GM23338 (cell line): ENCODE data around the gene SELENOK. TPM values are rescaled to one million over a fixed set of nuclear protein-coding genes. Genes with fewer than 3 reads are reported as not detected.

Experiments
- CTCF ChIP-seq, 2 experiments: fragments of 200-600 bp in 1 of 2; sonication (generic) in 1 of 2; conservative IDR thresholded peaks; 2 replicates each; pipeline versions ENCODE4 v1.5.1 to v1.6.1; 2016 to 2017; ENCODE audit warnings: antibody characterized with exemption in 2 of 2, low read depth in 2 of 2, mild to moderate bottlenecking in 2 of 2, moderate library complexity in 1 of 2
- EZH2 ChIP-seq: fragments of 200-600 bp; sonication (generic); IDR thresholded peaks from one replicate; pipeline ENCODE4 v1.8.0; 2017; ENCODE audit warnings: antibody characterized with exemption, mild to moderate bottlenecking, low read depth; ENCODE audit not compliant: unreplicated experiment
- EZH2phosphoT487 ChIP-seq: fragments of 200-600 bp; sonication (generic); IDR thresholded peaks from one replicate; pipeline ENCODE4 v1.8.1; 2018; ENCODE audit warnings: antibody characterized with exemption; ENCODE audit not compliant: unreplicated experiment
- JUNB ChIP-seq: IDR thresholded peaks from one replicate; pipeline ENCODE4 v1.6.1; 2016; ENCODE audit warnings: antibody characterized with exemption; ENCODE audit not compliant: unreplicated experiment
- POLR2AphosphoS5 ChIP-seq: IDR thresholded peaks from 2 replicates; pipeline ENCODE4 v1.6.1; 2016; ENCODE audit warnings: antibody characterized with exemption, low read depth
- REST ChIP-seq: IDR thresholded peaks from one replicate; pipeline ENCODE4 v1.6.1; 2018; ENCODE audit warnings: antibody characterized with exemption; ENCODE audit not compliant: unreplicated experiment
- STAT1 ChIP-seq: IDR thresholded peaks from one replicate; pipeline ENCODE4 v1.6.1; 2016; ENCODE audit warnings: antibody characterized with exemption; ENCODE audit not compliant: unreplicated experiment
- polyA plus RNA-seq: library from polyadenylated mRNA; unstranded; fragments of >200 nt; fragmentation: Nextera tagmentation; extraction: Ambion mirVana; gene quantifications from 2 replicates; pipeline ENCODE4 v1.2.1, GENCODE V29; 2016
- total RNA-seq: library from RNA; depleted of rRNA; stranded (reverse); fragments of >200 nt; shearing (Covaris generic); gene quantifications from 2 replicates; pipeline ENCODE4 v1.2.3, GENCODE V29; 2014; rRNA removed

SELENOK gene
- total and polyA plus RNA-seq, 2 experiments from 2014 or later, result 21.4 to 168 TPM

GRCh38 chr3:53834429-53835095, 57.1 kb downstream of the SELENOK start (continued):
- TF ChIP-seq REST (no peak), STAT1 (no peak), JUNB (no peak), CTCF (conservative IDR thresholded peaks at IDR 0.05; ENCODE audit: low read depth in 2 of 2) (no peak), EZH2phosphoT487 (no peak), POLR2AphosphoS5 (no peak), EZH2 (no peak)

Other genes starting within 250 kb of the SELENOK start
- 6.6 and 31.4 TPM in 2 replicates for gene CHDH, start 45.4 kb downstream of the SELENOK start, total RNA-seq
- 2.3 and 2.5 TPM in 2 replicates for gene CHDH, start 45.4 kb downstream of the SELENOK start, polyA plus RNA-seq
- gene IL17RB, start 45.3 kb downstream of the SELENOK start, total RNA-seq, result 5.7 and 8.3 TPM in 2 replicates
- gene IL17RB, start 45.3 kb downstream of the SELENOK start, polyA plus RNA-seq, result 6.4 and 6.9 TPM in 2 replicates
- gene ACTR8, start 9.7 kb downstream of the SELENOK start, total RNA-seq, result 23.0 and 25.7 TPM in 2 replicates
- 16.2 and 19.8 TPM in 2 replicates for gene ACTR8, start 9.7 kb downstream of the SELENOK start, polyA plus RNA-seq
- 2.3 and 3.7 TPM in 2 replicates for gene CACNA2D3, start 230.7 kb upstream of the SELENOK start, total RNA-seq
- 2.1 and 2.2 TPM in 2 replicates for gene CACNA2D3, start 230.7 kb upstream of the SELENOK start, polyA plus RNA-seq